Measurements from ENCODE around the gene RAB9A. TPM values are rescaled to one million over a fixed set of nuclear protein-coding genes. Genes with fewer than 3 reads are reported as not detected.

RAB9A gene
- total and polyA plus RNA-seq, 4 donors: 18.2 to 26.2 (median 20.2) TPM

DNA sequence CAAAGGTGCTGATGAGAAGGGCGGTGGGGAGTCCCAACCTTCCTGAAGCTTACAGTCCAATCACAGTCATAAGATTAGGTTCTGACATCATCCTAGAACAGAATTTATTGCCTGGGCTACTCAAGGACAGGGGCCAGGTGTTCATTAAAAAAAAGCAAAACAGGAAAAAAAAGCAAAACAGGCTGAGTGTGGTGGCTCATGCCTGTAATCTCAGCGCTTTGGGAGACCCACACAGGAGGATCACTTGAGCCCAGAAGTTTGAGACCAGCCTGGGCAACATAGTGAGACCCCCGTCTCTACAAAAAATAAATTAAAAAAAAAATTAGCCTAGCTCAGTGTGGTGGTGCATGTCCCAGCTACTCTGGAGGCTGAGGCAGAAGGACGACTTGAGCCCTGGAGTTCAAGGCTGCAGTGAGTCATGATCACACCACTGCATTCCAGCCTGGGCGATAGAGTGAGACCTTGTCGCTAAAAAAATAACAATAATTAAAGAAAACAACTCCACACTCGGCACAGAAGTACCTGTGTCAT lies 3.0 kb downstream of the RAB9A start:
- DNase-seq (no peak), ATAC-seq (ENCODE audit: low FRiP score) (no peak)
- Histone ChIP-seq H3K27me3 (ENCODE audit: control insufficient read depth in 1 of 2, insufficient read depth in 2 of 2, low read length in 1 of 2) (no peaks in the 10 kb centered on the region), H3K4me1 (ENCODE audit: control insufficient read depth in 1 of 2, insufficient read depth in 2 of 2, low read length in 2 of 2) (peaks cover 2 to 13% of the 10 kb centered on the region in 2 donors), H3K36me3 (ENCODE audit: control insufficient read depth in 1 of 2, insufficient read depth in 2 of 2, low read length in 1 of 2) (no peaks in the 10 kb centered on the region), H3K4me3 (ENCODE audit: low read length in 2 of 2) (no peak overlapping the region), H3K9me3 (ENCODE audit: control insufficient read depth, low read length) (no peaks in the 10 kb centered on the region), H3K27ac (ENCODE audit: low read depth in 1 of 2, low read length in 2 of 2) (no peak overlapping the region)
- intact Hi-C loops (cut with DNase I): loop anchor here (5.0 kb wide), 1 partner anchor 40 kb away; the partner anchor contains the start of genes OFD1 (in 2 of the 2) and TRAPPC2 (in 2 of the 2)
- WGBS, 2 donors: 56 to 79% methylated on average over 7 of the region's 7 CpGs

DNA sequence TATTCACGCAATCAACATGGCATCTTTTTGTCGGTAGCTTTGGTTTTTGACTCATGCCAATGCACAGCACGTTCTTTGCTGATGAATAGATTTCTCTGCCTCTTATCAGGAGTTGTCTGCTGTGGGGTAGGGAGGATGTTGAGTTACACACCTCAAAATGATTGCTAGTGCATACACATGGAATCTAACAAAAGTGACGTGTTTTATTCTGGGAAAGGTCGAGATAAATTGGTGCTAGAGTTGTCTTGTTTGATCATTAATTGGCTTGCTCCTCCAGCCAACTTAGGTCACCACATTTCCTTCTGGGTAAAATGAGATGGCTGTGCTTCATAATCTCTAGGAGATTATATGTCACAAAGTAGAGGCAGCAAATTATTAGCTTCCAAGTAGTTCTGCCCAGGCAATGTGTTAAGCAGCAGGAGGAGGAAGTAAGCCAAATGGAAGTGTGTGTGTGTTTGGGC lies 3.9 kb downstream of the RAB9A start:
- H3K4me1 ChIP-seq (ENCODE audit: control insufficient read depth in 1 of 2, insufficient read depth in 2 of 2, low read length in 2 of 2): peaks cover 2 to 14% of the 10 kb centered on the region in 2 donors
- H3K4me3 ChIP-seq (ENCODE audit: low read length in 2 of 2): no peak overlapping the region
- DNase-seq (no peak), ATAC-seq (ENCODE audit: low FRiP score) (no peak)
- intact Hi-C loops (cut with DNase I): loop anchor here (5.0 kb wide), 1 partner anchor 40 kb away; the partner anchor contains the start of genes OFD1 (in 2 of the 2) and TRAPPC2 (in 2 of the 2)
- H3K36me3 ChIP-seq (ENCODE audit: control insufficient read depth in 1 of 2, insufficient read depth in 2 of 2, low read length in 1 of 2): no peaks in the 10 kb centered on the region
- no peaks in the 10 kb centered on the region for H3K27me3 ChIP-seq (ENCODE audit: control insufficient read depth in 1 of 2, insufficient read depth in 2 of 2, low read length in 1 of 2)
- H3K9me3 ChIP-seq (ENCODE audit: control insufficient read depth, low read length): no peaks in the 10 kb centered on the region
- WGBS, 2 donors: 79 to 89% methylated on average over 5 of the region's 5 CpGs
- H3K27ac ChIP-seq (ENCODE audit: low read depth in 1 of 2, low read length in 2 of 2): no peak overlapping the region

DNA sequence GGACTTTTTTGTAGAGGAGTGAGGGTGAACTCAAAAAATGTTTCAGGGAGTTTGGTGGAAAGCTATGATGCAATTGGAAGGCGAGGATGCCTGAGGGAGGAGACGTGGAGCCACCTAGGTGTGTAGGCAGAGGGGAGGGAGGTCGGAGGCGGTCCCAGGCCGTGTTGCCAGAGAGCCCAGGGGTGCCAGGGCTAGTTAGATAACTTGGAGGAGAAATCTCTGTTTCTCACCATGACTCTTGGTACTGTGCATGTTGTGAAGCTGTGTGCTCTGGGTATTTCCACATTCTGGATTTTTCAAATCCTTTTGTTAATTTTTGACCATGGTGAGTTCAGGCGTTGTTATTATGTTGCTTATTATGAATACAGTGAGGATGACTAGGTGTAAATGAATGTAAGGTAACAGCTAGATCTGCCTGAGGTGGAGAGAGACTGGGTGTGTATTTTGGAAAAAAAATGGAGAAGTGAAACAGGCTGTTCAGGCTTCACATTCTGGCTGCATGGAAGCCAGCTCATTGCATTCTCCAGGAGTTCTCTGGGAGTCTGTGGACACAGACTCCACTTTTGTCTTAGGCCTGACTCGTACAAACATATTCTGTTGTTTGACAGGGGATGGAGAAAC lies 4.5 kb downstream of the RAB9A start:
- H3K36me3 ChIP-seq (ENCODE audit: control insufficient read depth in 1 of 2, insufficient read depth in 2 of 2, low read length in 1 of 2): no peaks in the 10 kb centered on the region
- 53 to 58% methylated on average over 7 of the region's 7 CpGs for WGBS, 2 donors
- no peaks in the 10 kb centered on the region for H3K9me3 ChIP-seq (ENCODE audit: control insufficient read depth, low read length)
- DNase-seq: no peak
- intact Hi-C loops (cut with DNase I): loop anchor here (5.0 kb wide), 1 partner anchor 39 kb away; the partner anchor contains the start of genes OFD1 (in 2 of the 2) and TRAPPC2 (in 2 of the 2)
- H3K27me3 ChIP-seq (ENCODE audit: control insufficient read depth in 1 of 2, insufficient read depth in 2 of 2, low read length in 1 of 2): no peaks in the 10 kb centered on the region
- no peak overlapping the region for H3K27ac ChIP-seq (ENCODE audit: low read depth in 1 of 2, low read length in 2 of 2)
- peaks cover 2 to 16% of the 10 kb centered on the region in 2 donors for H3K4me1 ChIP-seq (ENCODE audit: control insufficient read depth in 1 of 2, insufficient read depth in 2 of 2, low read length in 2 of 2)
- no peak overlapping the region for H3K4me3 ChIP-seq (ENCODE audit: low read length in 2 of 2)
- ATAC-seq (ENCODE audit: low FRiP score): no peak

DNA sequence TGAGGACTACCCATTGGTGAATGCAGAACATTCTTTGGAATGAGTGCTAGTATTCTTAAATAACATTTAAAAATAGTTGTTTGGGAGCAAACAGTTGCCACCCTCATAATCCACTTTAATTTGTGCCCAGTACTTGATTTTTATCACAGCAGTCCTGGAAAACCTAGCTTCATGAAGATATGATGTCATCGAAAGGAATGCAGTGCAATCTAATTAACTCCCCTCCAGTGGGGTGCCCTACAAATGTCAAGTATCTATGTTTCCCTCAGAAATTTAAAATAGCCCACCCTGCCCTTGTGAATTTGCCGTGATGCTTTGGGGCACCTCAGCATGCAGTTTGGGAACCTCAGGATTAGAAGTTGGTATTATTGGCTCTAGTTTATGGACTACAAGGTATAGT lies 5.4 kb downstream of the RAB9A start:
- Histone ChIP-seq H3K9me3 (ENCODE audit: control insufficient read depth, low read length) (no peaks in the 10 kb centered on the region), H3K4me1 (ENCODE audit: control insufficient read depth in 1 of 2, insufficient read depth in 2 of 2, low read length in 2 of 2) (peaks cover 2 to 16% of the 10 kb centered on the region in 2 donors), H3K36me3 (ENCODE audit: control insufficient read depth in 1 of 2, insufficient read depth in 2 of 2, low read length in 1 of 2) (no peaks in the 10 kb centered on the region), H3K4me3 (ENCODE audit: low read length in 2 of 2) (no peak overlapping the region), H3K27ac (ENCODE audit: low read depth in 1 of 2, low read length in 2 of 2) (no peak overlapping the region), H3K27me3 (ENCODE audit: control insufficient read depth in 1 of 2, insufficient read depth in 2 of 2, low read length in 1 of 2) (no peaks in the 10 kb centered on the region)
- no peak for ATAC-seq (ENCODE audit: low FRiP score)
- no peak for DNase-seq
- 56 to 77% methylated on average over 2 of the region's 2 CpGs for WGBS, 2 donors
- intact Hi-C loops (cut with DNase I): loop anchor here (5.0 kb wide), 1 partner anchor 38 kb away; the partner anchor contains the start of genes OFD1 (in 2 of the 2) and TRAPPC2 (in 2 of the 2)

DNA sequence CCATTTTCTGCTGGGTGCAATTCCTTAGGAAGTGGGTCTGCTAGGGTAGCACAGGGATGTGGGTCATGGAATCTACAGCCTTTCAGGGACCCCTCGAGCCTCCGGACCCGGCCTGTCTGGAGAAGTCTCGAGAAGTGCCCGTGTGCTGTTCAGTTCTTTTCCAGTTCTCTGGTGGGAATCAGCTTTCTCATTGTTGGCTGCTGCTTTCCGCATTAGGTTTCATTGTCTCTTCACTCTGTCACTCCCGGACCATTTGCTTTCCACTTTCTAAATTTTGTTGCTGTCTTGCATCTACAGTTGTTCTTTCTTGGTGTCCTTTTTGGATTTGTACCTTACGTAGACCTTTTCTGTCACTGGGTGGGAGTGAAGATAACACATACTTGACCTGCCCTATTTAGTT lies 6.1 kb downstream of the RAB9A start:
- DNase-seq (no peak), ATAC-seq (ENCODE audit: low FRiP score) (no peak)
- no peaks in the 10 kb centered on the region for H3K36me3 ChIP-seq (ENCODE audit: control insufficient read depth in 1 of 2, insufficient read depth in 2 of 2, low read length in 1 of 2)
- H3K27me3 ChIP-seq (ENCODE audit: control insufficient read depth in 1 of 2, insufficient read depth in 2 of 2, low read length in 1 of 2): no peaks in the 10 kb centered on the region
- no peaks in the 10 kb centered on the region for H3K9me3 ChIP-seq (ENCODE audit: control insufficient read depth, low read length)
- peaks cover 2 to 16% of the 10 kb centered on the region in 2 donors for H3K4me1 ChIP-seq (ENCODE audit: control insufficient read depth in 1 of 2, insufficient read depth in 2 of 2, low read length in 2 of 2)
- WGBS, 2 donors: 77 to 82% methylated on average over 8 of the region's 8 CpGs
- no peak overlapping the region for H3K4me3 ChIP-seq (ENCODE audit: low read length in 2 of 2)
- intact Hi-C loops (cut with DNase I): loop anchor here (5.0 kb wide), 1 partner anchor 37 kb away; the partner anchor contains the start of genes OFD1 (in 2 of the 2) and TRAPPC2 (in 2 of the 2)
- H3K27ac ChIP-seq (ENCODE audit: low read depth in 1 of 2, low read length in 2 of 2): peak overlapping the region in 1 of 2 donors; percentile 28

DNA sequence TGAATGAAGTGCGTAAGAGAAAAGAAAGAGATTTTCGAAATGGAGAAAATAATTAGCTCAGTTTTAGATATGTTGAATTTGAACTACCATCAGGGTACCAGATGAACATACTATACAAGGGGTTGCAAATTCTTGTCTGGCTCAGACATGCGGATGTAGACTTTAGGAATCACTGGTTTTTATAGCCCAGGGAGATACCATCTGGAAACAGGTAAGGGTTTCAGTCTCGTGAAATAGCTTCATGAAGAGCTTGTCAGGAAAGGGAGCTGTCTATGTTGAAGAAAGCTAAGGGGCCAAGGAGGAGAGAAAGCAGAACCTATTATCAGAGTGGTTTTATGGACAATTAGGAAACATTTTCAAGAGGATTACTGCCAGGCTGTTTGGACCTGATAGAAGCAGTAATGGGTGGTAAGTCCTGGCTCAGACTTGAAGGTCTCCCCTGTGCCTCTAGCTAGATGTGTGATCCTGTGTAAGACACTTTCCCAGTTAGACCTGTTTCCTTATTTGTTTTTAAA lies 6.7 kb downstream of the RAB9A start:
- peaks cover 2 to 13% of the 10 kb centered on the region in 2 donors for H3K4me1 ChIP-seq (ENCODE audit: control insufficient read depth in 1 of 2, insufficient read depth in 2 of 2, low read length in 2 of 2)
- H3K4me3 ChIP-seq (ENCODE audit: low read length in 2 of 2): no peak overlapping the region
- 95 to 98% methylated on average over 4 of the region's 4 CpGs for WGBS, 2 donors
- intact Hi-C loops (cut with DNase I): no loop called here
- no peaks in the 10 kb centered on the region for H3K36me3 ChIP-seq (ENCODE audit: control insufficient read depth in 1 of 2, insufficient read depth in 2 of 2, low read length in 1 of 2)
- ATAC-seq (ENCODE audit: low FRiP score) (no peak), DNase-seq (no peak)
- H3K27ac ChIP-seq (ENCODE audit: low read depth in 1 of 2, low read length in 2 of 2): no peak overlapping the region
- no peaks in the 10 kb centered on the region for H3K27me3 ChIP-seq (ENCODE audit: control insufficient read depth in 1 of 2, insufficient read depth in 2 of 2, low read length in 1 of 2)
- H3K9me3 ChIP-seq (ENCODE audit: control insufficient read depth, low read length): no peaks in the 10 kb centered on the region

DNA sequence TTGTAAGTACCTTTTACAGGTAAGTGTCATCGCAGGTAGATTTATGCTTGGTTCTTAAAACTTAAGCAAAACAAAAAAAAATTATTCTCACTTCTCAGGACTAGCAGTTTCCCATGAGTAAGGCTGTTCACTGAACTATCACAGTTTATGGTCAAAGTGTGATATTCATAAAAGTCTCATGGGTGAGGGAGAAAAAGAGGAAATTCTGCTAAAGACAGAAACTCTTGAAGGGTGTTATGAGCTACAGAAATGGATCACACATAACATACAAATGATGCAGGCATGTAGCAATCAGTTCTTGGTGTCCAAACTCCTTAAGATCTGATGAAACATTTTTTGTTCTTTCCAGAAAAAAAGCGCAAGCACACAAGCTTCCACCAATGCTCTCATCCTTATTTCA lies 8.5 kb downstream of the RAB9A start:
- no peak for ATAC-seq (ENCODE audit: low FRiP score)
- H3K9me3 ChIP-seq (ENCODE audit: control insufficient read depth, low read length): no peaks in the 10 kb centered on the region

DNA sequence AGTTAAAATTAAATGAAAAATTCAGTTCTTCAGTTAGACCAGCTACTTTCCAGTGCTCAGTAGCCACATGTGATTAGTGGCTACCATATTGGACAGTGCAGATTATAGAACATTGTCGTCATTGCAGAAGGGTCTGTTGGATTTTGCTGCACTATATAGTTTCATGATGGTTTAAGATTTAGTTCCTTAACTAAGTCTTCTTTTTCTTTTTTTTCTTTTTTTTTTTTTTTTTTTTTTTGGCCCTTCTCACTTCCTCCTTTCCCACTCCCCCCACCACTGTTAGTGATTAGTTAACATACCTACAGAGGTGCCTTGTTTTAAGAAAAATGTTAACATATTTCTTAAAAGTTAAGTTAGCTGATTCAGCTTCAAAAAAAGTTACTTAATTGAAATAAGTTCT lies 9.0 kb downstream of the RAB9A start:
- WGBS, 2 donors: 92 to 100% methylated on average over 1 of the region's 1 CpG
- no peak overlapping the region for H3K27ac ChIP-seq (ENCODE audit: low read depth in 1 of 2, low read length in 2 of 2)
- no peak overlapping the region for H3K4me3 ChIP-seq (ENCODE audit: low read length in 2 of 2)
- no peaks in the 10 kb centered on the region for H3K27me3 ChIP-seq (ENCODE audit: control insufficient read depth in 1 of 2, insufficient read depth in 2 of 2, low read length in 1 of 2)
- ATAC-seq (ENCODE audit: low FRiP score) (no peak), DNase-seq (no peak)
- H3K36me3 ChIP-seq (ENCODE audit: control insufficient read depth in 1 of 2, insufficient read depth in 2 of 2, low read length in 1 of 2): no peaks in the 10 kb centered on the region
- intact Hi-C loops (cut with DNase I): no loop called here
- no peaks in the 10 kb centered on the region for H3K9me3 ChIP-seq (ENCODE audit: control insufficient read depth, low read length)
- H3K4me1 ChIP-seq (ENCODE audit: control insufficient read depth in 1 of 2, insufficient read depth in 2 of 2, low read length in 2 of 2): peaks cover 2 to 13% of the 10 kb centered on the region in 2 donors

More for the DNA sequence above, 8.5 kb downstream of the RAB9A start:
- peaks cover 2 to 13% of the 10 kb centered on the region in 2 donors for H3K4me1 ChIP-seq (ENCODE audit: control insufficient read depth in 1 of 2, insufficient read depth in 2 of 2, low read length in 2 of 2)
- H3K36me3 ChIP-seq (ENCODE audit: control insufficient read depth in 1 of 2, insufficient read depth in 2 of 2, low read length in 1 of 2): no peaks in the 10 kb centered on the region
- no peak for DNase-seq
- 92 to 99% methylated on average over 2 of the region's 2 CpGs for WGBS, 2 donors
- no peak overlapping the region for H3K27ac ChIP-seq (ENCODE audit: low read depth in 1 of 2, low read length in 2 of 2)
- no peak overlapping the region for H3K4me3 ChIP-seq (ENCODE audit: low read length in 2 of 2)
- H3K27me3 ChIP-seq (ENCODE audit: control insufficient read depth in 1 of 2, insufficient read depth in 2 of 2, low read length in 1 of 2): no peaks in the 10 kb centered on the region
- intact Hi-C loops (cut with DNase I): no loop called here
